Cerebellar cortex (tissue), 1 donor: Measurements from ENCODE around the gene APEX1.
"Not testable (repeated sequence)": the region's sequence is repeated elsewhere in the genome, so short reads cannot be mapped to it uniquely, and the experiment has no call there.

ENCODE experiments used
- DNase-seq: peaks from one replicate; pipeline ENCODE4 v3.0.0-alpha.2; 2015; ENCODE audit warnings: low spot score

Gene APEX1

DNA sequence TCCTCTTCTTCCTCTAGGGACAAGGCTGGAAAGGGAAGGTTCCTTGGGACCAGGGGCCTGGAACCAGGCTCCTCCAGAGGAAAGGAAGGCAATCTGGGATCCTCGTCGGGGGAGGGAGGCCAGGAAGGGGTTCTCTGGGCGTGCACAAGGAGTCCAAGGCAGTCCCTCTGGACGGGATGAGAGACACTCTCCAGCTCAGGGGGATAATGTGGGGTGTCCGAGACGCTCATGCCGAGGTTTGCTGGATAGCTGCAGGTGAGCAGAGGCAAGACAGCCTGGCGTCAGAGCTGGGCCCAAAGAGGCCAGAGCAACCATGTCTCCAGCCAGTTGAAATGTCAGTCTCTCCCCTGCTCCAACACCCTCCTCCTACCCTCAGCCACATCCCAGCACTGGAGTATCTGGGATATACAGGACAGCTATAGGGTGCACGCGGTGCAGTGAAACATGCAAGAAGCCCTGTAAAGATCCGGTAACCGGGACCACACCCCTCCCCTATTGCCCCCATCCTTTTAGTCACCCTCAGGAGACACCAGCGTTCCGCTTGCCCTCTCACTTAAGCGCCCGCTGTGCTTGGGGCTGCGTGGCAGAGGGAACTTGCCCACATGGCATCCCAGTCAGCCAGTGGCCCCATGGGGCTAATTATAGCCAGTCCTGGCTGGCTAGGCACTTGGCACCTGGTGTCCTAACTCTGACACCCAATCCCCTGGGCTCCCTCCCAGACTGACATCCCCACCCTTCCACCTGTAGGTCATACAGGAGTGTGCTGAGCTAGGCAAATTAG lies 19.3 kb upstream of the APEX1 start, which contains the start of gene KLHL33:
Gene KLHL33, minus strand, starts transcription at position 585 of the 781 bp plus-strand sequence. Its CDS starts 355 bp downstream, at position 230.
- no peak for DNase-seq

DNA sequence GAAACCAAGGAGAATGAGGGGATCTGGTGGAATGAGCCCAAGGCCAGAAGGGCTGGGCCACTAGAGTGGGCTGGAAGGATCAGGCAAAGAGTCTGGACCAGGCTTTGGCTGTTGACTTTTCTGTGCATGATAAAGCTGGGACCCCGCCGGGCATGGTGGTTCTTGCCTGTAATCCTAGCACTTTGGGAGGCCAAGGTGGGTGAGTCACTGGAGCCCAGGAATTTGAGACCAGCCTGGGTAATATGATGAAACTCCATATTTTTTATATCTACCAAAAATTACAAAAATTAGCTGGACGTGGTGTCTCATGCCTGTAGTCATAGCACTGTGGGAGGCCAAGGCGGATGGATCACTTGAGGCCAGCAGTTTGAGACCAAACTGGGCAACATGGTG lies 18.7 kb upstream of the APEX1 start:
- DNase-seq: no peak

DNA sequence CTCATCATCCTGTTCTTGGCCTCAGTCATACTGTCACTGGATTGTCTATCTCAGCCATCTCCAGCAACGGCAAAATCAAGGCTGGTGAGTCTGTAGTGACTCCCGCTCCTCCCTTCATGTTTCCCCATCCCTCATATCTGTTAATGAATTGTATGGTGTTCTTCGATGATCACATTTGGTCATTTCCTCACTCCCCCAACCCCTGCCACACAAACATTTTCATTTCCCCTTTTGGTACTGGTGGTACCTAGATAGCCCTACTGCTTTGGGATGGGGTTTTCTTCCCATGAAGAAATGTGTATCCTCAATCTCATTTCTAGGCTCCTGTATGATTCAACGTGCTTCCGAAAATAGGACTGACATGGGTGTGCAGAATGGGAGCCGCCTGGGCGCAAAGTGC lies 16.4 kb upstream of the APEX1 start:
- DNase-seq: no peak

DNA sequence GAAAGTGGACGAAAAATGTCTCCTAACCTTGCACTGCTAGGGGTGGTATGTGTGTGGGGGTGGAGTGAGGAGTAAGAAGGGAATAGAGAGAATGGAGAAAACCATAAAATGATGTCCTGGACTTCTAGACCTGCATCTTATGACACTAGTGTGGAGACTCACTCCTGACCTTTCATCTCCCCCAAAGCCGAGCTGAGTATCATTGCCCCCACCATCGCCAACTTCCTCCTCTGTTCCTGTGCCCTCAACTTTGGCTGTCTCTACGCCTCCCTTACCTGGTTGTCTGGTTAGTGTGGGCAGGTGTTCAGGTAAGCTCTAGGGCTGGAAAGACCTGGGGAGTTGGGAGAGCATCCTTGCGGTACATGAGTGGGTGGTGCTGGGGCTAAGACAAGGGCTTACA lies 14.6 kb upstream of the APEX1 start:
- no peak for DNase-seq

DNA sequence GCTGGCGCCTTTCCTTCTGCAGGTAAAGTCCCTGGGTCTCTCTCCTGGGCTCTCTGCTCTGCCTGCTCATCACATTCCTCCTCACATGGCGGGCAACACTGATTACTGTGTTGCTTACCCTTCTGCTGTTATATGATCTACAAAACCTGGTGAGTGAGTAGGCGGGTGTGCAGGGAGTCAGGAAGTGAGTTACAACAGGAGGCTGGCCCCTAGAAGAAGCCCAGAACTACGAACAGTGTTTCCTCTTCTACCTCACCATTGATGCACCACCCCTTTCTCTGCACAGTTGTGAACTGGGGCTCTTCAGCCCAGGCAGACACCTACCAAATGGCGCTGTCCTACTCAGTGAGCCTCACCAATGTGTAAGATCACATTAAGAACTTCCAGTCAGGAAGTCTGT lies 14.1 kb upstream of the APEX1 start:
- DNase-seq: no peak

DNA sequence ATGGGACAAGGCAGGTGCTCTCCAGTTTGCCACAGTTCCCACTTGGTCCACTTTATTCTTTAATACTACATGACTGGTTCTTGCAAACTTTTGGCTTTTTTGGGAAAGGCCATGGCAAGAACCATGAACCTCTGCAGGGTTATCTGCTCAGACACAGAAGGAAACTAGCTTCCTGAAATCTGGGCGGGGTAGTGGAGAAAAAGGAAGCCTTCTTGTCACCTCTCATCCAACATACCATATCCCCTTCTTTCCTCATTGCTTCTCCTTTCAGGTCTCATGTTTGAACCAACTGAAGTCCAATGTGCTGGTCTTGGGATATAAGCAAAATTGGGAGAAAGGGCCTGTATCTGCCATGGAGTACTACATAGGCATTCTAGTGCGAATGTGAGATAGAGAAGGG lies 13.6 kb upstream of the APEX1 start:
- no peak for DNase-seq

DNA sequence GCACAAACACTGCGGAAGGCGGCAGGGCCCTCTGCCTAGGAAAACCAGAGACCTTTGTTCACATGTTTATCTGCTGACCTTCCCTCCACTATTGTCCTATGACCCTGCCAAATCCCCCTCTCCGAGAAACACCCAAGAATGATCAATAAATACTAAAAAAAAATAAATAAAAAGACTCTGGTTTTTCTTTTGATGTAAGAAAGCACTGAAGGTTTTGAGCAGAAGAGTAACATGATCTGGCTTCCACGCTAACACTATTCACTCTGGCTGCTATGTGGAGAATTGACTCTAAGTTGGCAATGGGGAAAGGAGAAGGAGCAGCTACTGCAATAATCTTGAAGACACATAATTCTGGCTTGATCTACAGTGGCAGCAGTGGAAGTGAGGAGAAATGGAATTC lies 11.4 kb upstream of the APEX1 start:
- not testable (repeated sequence) for DNase-seq

DNA sequence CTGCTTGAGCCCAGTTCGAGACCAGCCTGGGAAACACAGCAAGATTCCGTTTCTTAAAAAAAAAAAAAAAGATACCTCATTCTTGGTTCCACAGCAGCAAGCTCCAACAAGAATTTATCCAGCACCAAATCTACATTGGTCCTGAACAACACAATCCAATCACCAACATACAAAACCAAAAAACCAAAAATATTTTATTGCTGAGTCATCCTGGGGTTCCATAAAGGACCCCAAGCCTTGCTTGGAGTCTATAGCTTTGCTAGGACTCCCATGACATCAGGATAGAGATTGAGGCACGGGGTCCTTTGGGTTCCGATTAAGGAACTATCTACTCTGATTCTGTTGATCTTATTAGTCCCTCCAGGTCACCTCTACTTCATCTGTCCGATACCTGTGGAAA lies 8.1 kb upstream of the APEX1 start:
- DNase-seq: no peak

DNA sequence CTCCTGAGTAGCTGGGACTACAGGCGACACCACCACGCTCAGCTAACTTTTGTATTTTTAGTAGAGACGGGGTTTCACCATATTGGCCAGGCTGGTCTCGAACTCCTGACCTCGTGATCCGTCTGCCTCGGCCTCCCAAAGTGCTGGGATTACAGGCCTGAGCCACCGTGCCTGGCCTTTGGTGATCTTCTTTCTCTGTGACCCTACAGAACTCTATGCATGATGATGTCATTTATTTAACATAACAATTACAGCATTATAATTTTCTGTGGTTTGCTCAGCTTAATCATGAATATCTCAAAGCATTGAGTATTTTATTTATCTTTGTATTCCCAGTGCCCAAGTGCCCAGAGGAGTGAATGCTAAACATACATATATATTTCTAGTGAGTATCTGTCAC lies 2.2 kb upstream of the APEX1 start:
- DNase-seq: not testable (repeated sequence)

DNA sequence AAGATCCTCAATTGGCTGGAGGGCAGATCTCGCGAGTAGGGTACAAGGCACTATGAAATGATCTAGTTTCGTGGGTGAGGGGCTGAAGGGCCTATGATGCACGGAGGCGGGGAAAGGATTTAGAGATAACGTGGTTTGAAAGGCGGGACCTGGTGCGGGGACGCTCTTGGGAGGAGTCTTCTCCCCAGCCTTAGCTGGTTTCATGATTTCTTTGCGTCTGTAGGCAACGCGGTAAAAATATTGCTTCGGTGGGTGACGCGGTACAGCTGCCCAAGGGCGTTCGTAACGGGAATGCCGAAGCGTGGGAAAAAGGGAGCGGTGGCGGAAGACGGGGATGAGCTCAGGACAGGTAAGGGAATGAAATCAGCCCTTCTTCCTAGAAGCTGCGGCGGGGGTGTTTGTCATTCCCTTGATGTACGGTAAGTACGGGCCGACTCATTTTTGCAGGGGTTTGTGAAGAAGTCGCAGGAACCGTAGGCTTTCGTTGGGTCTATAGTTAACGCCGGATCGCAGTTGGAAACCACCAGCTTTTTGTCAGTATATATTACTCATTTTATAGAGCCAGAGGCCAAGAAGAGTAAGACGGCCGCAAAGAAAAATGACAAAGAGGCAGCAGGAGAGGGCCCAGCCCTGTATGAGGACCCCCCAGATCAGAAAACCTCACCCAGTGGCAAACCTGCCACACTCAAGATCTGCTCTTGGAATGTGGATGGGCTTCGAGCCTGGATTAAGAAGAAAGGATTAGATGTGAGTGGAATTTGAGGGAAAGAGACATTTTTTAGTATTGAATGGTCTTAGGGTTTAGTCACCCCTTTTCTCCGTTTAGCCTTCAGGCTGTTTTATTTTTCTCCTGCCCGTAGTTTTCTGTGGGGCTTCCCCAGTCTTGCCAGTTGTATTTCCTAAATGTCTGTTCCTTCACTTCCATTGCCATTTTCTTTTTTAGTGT lies 602 bp downstream of the APEX1 start:
- DNase-seq: no peak

DNA sequence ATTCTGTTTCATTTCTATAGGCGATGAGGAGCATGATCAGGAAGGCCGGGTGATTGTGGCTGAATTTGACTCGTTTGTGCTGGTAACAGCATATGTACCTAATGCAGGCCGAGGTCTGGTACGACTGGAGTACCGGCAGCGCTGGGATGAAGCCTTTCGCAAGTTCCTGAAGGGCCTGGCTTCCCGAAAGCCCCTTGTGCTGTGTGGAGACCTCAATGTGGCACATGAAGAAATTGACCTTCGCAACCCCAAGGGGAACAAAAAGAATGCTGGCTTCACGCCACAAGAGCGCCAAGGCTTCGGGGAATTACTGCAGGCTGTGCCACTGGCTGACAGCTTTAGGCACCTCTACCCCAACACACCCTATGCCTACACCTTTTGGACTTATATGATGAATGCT lies 1.9 kb downstream of the APEX1 start:
- no peak for DNase-seq

DNA sequence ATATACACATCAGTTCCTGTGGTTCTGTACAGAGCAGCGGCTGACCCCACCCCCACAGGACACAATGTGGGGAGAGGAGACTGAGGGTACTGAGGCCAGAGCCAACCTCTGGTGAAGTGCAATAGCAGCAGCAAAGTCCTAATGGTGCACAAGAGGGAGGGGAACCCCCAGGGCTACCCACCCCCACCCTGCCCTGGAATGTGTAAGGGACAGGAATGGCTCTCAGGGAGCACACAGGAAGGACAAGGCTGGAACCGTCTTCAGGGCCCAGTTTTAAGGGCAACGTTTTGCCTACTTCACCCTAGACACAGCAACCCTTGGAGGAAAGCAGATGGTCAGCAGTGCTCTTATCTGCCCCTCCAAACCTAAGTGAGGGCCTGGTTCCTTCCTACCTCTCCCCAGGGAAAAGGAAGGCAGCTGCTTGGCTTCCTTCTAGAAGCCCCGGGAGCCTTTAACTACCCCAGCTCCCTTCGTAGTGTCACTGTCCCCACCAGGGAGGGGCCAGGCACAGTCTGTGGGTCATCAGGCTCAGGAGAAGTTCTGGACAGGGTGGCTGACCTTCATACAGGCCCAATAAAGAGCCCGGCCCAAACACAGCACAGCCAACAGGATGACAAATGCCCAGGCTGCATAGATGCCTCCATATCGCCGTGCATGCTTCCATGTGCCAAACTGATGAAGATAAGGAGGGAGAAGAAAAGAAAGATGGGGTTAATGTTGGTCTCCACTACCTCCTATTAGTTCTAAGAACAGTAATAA lies 3.2 kb downstream of the APEX1 start:
- DNase-seq: no peak

DNA sequence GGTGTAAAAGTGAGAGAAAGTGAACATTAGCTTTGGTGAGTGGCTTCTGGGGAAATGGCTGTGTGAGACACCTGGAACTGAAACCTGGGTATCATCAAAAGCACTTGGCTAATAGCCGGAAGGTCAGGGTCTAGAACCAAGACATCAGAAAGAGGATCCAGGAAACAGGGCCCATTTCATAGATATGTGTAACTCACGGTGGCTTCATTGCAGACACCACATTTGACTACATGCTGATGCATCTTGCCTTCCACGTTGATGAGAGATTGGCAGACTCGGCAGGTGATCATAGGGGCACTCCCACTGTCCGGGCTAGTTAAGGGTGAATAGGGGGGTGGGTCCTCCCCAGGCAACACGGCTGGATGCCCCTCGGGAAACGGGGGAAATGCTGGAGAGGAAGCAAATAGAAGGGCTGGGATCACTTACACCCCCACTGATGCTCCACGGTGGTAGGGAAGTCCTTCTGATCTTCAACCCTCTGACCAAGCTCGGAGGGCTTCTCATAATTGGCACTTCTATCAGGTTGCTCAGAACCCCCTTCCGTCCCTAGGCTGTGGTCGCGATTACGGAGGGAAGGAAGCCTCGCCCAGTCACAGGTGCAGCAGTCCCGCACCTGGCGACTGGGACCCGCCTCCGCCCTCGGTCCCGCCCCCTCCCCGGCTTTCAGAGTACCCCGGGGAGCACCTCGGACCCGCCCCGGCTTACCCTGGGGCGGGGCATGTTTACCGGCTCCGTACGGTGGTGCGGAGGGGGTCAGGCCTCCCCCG lies 5.6 kb downstream of the APEX1 start:
- DNase-seq: no peak

DNA sequence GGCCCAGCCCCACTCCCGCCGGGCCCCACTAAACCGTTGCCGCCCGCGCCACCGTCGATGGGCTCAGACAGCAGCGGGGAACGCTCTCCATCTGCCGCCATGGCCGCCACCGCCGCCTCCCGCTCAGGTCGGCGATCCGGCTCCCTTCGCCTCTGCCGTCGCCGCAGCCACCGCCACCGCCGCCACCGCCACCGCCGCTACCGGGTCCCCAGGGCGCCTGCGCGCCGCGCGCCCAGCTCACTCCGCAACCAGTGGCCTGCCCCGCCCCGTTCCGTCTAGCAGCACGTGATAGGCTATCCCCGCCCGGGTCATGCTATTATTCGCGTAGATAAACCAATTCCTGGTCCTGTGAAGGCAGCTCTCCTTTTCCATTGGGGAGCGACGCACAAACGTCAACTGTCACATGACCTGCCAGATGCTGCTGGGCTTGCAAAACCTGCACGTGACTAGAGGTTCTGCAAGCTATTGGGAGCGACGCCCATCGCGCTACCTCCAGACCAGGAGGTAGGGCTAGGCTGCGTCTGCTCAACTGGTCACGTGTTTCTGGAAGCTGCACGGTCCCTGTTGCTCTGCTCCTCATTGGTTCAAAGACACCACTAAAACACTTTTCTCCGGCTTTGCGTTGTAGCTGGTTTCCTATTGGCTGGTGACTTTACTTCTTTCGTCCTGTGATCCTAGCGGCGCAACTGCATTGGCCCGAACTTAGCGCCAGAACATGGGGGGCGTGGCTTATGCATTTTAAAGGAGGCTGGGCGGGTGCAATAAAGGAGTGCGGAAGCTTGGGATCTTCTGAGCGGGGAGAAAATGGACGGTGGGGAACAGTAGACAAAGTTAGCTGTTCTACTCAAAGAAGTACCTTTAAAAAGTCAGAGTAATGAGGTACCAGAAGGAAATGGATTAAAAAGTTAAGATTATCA lies 6.5 kb downstream of the APEX1 start, which contains the start of gene PIP4P1:
Gene PIP4P1, minus strand, starts transcription at position 210 of the 917 bp plus-strand sequence. Its CDS starts 109 bp downstream, at position 101.
- DNase-seq: peak; percentile 100

DNA sequence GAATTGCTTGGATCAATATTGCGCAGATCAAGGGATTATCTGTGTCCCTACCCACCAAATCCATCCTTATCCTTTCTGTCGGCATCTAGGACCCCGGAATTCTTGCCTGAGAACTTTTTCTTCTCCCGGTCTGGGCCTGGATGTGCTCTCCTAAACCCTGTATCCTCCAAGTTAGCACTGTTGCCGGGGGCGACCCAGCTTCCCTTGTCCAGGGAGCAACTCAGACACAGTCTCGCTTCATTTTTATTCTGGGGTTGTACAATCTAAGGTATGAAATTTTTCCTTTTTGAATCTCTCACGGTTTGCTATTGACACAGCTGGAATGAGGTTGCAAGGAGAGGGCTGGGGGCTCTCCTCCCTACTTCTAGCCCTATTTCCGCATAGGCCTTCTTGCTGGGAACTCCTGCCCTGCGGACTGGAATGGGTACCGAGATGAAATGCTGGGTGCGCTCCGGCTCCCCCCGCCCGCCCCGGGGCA lies 13.8 kb downstream of the APEX1 start:
- DNase-seq: no peak

DNA sequence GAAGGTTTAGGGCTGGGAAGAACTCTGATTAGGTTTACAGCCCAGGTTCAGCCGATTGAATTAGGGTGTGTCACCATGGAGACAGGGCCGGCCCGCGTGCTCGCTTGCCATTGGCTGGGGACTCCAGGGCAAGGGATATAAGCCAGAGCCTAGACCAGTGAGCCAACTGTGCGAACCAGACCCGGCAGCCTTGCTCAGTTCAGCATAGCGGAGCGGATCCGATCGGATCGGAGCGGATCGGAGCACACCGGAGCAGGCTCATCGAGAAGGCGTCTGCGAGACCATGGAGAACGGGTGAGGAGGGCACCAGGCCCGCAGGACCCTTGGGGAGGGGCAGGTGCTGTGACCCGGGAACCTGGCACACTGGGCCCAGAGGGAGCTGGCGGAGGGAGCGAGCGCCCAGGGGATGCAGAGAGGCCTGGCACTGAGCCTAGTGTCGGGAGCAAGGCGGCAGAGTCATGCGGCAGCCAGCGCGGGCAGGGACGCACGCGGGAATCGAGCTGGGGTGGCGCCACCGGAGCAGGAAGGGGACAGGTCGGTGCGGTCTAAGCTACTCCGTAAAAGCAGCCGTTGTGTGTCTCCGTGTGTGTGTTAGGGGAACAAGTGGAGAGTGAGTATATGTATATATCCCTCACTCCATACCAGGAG lies 14.3 kb downstream of the APEX1 start, which contains the start of gene PNP:
Gene PNP, plus strand, starts transcription at position 165 of the 648 bp plus-strand sequence. Its CDS starts 119 bp downstream, at position 284.
- peak; percentile 94 for DNase-seq

DNA sequence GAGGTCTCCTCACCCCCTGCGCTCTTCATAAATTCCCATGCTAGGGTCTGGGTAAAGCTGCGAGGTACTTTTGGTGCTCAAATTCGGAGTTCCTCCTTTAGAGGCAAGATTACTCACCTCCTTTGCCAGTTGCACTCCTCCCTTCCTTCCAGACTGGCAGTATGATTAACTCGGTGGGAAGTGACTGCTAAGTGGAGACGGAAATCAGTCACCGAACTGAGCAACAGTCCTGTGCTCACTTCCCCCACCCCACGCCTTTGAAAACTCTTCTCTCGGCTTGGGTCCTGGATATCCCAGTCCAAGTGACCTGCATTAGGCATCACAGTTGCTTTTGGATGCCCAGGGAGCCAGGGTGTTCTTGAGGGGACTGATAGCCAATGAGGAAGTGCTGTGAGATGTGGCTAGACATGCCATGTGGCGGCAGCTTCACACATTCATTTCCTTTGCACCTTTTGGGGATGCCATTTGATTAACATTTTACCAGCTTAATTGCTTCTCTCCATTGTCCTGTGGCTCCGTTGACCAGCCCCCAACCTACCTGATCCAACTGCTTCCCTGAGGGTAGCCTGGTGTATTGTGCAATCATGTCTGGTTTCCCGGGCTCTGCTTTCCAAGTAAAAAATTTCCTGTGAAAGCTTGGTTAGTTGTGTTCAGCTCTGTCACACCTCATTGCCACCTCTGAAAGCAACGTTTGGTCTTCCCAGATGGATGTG lies 15.0 kb downstream of the APEX1 start:
- DNase-seq: peak; percentile 58

DNA sequence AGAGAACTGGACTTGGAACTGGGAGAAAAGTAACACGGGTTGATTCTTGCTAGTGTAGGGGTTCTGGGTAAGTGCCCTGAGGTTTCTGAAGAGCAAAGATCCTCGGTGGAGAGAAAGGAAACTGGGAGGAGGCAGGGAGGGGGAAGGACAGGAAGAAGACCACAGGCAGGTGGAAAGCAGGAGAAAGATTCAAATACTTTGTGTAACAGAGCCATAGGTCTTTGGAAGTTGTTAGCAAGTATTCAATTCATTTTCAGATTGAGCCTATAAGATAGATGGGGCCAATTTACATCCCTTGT lies 15.5 kb downstream of the APEX1 start:
- DNase-seq: no peak
